ENCODE data around the gene CNTN4.
"Not testable (repeated sequence)": the region's sequence is repeated elsewhere in the genome, so short reads cannot be mapped to it uniquely, and the experiment has no call there.

The CNTN4 gene

DNA sequence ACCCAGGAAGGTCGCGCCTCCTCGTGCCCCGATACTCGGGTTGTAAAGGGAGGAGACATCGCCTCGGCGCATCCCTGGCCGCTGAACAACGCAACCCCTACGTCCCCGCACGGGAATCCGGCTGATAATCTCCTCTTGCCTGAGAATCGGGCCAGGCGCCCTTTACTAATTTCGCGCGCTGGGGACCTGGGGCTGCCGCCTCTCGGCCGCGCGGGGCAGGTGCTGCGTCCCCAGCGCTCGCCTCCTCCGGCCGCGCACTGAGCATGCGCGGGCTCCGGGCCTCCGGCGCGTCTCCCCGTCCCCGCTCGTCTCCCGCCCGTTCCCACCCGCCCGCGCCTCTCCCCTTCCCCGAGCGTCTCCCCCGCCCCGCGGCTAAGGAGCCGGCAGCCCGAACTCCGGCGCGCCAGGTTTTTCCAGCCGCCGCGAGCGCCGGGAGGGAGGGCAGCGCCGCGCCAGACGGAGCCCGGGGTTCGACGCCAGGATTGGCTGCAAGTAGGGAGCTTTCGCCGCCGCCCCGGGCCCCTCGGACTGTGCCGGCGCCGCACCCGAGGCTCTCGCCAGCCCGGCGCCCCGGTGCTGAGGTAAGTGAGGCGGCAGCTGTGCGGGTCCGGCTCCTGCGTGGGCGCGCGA lies at the start of gene CNTN4:
CNTN4 (plus strand) TSS at position 469 of the 630 bp plus-strand sequence.
- no peak for DNase-seq

DNA sequence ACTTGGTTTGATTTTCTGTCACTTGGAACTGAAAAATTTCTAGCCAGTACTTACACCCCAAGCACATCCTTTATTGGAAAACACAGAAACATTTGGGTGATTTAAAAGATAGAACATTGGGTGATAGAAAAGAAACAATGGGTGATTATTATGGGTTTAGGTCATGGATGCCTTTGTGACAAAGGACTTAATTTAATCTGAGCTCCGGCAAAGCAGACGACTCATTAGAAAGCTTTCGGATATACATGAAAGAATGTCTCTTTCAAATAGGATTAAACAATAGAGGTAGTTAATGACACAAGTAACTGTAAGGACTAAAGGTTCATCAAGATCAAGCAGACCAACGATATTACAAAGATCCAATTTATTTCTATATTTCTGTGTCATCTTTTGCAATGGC lies 37.3 kb upstream of the CNTN4 start:
- DNase-seq: no peak

DNA sequence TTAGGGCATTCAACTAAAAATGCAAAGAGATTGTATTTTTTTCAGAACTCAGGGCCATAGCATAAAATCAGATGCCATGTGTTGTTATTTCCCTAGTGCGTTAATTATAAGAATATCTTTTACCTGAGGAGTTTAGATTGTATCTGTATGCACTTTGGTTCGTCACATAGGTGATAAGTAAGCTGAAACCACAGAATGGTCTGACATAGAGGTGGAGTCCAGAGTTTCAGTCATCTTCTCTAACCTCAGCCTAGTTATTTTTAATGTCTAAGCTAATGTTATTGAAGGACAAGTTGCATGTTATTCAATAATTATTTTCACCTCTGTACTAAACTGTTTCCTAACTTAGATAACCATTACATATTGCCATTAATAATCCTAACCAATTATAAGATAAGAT lies 27.1 kb upstream of the CNTN4 start:
- no peak for DNase-seq

DNA sequence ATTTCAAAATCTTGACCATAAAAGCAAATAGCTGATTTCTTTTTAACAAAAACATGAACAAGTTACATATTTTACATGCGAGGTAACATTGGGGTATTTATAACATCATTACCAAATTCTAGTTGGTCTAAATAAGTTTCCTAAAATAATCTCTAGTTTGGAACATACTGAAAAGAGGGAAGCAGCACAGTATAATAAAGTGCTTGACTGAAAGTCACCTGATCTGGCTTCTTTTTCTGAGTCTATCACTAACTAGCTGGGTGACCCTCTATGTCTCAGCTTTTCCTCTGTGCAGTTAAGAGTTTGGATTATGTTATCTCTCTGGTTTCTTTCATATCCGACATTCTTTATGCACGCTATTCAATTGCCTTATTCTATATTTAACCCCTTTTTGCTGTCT lies 19.8 kb upstream of the CNTN4 start:
- no peak for DNase-seq

DNA sequence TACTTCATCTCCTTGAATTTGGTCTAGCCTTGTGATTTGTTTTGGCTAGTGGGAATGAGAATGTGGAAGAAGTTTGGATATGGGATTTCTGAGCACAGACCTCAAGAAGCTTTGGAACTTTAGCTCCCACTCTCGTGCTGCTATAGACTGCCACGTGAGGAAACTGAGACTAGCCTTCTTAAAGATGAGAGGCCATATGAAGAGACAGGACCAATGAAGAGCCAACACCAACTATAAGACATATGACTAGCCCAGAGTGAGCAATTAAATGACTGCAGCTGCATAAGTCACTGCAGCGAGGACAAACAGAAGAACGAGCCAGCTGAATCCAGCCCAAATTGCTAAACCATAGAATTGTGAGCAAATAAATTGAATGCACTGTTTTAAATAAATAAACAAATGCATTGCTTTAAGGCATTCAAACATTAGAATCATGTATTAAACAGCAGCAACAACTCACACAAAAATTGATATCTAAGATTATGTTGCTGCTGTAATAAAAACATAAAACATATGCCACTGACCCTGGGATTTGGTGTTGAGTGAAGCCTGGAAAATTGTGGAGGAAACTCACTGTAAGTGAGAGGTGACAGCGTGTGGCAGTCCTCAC lies 15.7 kb upstream of the CNTN4 start:
- DNase-seq: no peak

DNA sequence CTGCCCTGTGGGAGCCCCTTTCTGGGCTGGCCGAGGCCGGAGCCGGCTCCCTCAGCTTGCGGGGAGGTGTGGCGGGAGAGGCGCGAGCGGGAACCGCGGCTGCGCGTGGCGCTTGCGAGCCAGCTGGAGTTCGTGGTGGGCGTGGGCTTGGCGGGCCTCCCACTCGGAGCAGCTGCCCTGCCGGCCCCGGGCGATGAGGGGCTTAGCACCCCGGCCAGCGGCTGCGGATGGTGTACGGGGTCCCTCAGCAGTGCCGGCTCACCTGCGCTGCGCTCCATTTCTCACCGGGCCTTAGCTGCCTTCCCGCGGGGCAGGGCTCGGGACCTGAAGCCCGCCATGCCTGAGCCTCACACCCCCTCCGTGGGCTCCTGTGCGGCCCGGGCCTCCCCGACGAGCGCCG lies 15.1 kb upstream of the CNTN4 start:
- DNase-seq: not testable (repeated sequence)

DNA sequence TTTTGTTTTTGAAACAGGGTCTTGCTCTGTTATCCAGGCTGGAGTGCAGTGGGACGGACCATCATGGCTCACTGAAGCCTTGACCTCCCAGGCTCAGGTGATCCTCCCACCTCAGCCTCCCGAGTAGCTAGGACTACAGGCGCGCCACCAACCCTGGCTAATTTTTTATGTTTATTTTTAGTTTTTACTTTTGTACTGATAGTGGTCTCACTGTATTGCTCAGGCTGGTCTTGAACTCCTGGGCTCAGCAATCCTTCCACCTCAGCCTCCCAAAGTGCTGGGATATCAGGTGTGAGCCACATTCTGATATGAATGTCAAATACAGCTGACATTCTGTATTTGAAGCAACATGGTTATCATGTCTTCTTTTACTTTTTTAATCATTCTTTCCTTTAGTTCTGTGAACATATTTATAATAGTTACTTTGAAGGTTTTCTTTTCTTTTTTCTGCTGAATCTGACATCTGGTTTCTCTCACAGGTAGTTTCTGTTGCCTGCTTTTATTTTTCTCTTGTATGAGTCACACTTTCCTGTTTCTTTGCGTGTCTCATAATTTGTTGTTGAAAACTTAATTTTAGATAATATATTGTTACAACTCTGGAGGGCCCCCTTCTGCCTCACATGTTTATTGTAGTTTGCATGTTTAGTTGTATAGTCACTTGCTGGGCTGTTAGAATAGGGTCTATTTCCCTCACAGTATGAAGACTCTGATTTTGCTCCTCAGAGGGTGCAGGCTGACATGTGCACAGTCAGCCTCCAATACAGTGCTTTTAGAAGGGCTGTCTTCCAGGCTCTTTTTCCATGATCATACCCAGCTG lies 8.4 kb upstream of the CNTN4 start:
- DNase-seq: no peak

DNA sequence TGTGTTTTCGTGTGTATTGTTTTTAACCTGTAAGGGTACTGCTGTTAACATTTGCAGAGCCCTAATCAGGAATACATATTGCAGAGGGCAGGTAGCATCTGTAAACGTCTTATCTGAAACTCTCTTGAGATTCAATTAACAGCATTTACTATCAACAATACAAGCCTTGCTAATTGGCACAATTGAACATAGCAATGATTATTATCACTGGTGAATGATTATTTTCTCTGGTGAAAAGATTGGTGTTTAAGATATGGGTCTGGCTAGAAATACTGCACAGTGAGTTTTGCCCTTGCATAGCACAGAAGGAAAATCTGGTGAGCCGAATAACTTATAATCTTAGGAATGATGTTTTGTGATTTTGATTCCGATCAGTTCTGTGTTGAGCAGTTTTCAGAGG lies 5.9 kb upstream of the CNTN4 start:
- DNase-seq: no peak

DNA sequence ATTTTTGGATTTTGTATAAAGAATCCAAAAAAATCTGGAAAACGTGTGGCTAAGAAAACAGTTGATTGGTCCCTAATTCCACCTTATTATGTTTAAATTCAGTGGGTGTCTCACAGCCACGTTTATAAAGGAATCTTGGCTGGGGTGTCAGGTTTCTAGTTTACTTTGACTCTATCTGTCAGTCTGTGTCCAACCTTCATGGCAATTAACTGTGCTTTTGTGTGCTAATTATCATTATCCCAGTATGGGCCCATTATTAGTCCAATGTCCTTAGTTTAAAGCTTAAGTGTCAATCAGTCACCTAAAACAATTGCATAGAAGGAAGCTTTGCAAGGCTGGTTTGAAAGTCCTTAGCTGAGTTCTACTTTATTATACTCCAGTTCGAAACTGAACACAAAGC lies 3.7 kb upstream of the CNTN4 start:
- no peak for DNase-seq

DNA sequence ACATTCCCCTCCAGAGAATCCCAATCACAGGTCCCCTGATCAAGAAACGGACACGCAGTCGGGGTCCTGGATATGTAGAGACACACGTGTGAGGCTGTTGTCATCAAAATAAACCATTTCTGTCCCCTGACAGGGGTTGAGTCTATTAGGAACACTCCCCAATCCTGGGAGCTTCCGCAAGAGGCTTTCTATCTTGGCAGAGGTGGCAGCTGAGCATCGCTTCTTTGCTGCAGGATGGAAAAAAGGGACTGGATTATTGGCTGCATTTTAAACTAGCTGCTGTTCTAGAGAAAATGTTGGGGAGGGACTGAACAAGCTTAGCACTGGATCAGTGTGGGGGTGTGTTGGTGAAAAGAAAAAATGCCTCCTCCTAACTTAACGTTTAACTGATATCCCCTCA lies 2.5 kb upstream of the CNTN4 start:
- no peak for DNase-seq

DNA sequence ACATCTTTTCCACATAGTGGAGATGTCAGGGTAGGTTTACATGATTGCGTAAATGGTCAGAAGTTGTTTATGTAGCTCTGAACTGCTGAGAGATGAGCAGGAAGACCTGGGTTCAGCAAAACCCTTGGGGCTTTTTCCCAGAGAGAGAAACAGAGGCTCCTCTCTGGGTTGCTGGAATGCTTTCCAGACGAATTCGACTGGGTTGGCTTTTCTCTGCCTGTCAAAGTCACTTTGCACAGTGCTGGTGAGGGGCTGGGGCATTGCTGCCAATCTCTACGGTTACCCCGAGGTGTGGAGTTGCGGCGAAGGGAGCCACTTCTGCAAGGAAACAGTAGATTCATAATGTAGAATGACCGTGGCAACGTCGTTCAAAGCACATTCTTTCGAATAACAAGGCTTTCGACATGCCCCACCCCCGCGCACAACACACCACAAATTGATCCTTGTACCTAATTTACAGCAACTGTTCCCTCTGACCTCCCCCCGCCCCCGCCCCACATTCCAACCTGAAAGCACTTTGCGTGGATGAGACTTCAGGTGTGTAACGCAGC lies 950 bp upstream of the CNTN4 start:
- DNase-seq: no peak

DNA sequence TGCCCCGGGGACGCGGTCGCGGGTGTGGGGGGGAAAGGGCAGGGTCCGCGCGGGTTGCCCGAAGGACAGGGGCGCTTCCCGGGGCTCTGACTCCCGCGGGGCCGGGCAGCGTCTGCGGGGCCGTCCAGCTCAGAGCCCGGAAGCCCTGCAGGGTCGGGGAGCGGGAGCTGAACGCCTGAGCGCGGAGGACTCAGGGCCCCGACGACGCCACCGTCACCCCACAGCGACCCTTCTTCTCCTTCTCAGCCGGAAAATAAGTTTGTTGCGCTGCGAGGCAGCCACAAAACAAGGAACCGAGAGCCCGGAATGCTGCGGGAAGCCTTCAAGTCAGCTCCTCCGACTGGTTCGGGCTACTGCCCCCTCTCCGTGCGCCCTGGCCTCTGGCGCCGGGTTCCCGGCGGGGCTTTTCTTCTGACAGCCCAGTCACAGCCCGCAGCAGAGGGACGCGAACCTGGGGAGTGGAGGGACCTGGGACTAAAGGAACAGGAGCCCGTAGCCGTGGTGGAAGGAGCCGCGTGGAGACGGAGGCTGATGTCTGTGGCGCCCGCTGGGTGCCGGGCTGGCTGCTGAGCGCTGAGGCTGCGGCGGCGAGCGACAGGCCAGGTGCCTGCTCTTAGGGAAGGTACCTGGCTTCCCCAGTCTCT lies 484 bp downstream of the CNTN4 start:
- no peak for DNase-seq

DNA sequence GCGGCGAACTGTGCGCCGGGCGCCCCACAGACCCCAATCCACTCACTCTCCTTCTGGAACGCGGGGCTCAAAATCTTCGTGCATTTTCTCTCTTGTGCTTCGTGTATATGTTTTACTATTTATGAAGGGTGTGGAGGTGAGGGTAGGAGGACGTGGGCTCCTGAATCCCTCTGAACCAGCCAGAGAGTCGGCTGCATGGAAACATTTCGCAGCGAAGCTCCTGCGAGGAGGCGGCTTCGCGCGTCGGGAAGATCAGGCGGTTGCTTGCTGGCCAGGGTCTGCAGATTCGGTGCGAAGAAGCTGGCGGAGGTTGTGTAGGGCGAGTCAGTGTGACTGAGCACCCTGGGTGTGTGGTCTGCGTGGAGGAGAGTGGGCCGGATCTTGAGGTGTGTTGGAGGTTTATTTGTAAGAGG lies 1.1 kb downstream of the CNTN4 start:
- DNase-seq: no peak

DNA sequence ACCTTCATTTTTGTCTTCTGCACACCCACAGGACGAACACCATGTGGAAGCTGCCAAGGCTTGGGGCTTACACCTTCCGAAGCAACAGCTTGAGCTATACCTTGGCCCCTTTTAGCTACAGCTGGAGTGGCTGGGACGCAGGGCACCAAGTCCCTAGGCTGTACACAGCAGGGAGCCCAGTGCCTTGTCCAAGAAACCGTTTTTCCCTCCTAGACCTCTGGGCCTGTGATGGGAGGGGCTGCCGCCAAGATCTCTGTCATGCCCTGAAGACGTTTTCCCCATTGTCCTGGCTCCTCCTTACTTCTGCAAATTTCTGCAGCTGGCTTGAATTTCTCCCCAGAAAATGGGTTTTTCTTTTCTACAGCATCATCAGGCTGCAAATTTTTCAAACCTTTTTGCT lies 7.8 kb downstream of the CNTN4 start:
- no peak for DNase-seq

DNA sequence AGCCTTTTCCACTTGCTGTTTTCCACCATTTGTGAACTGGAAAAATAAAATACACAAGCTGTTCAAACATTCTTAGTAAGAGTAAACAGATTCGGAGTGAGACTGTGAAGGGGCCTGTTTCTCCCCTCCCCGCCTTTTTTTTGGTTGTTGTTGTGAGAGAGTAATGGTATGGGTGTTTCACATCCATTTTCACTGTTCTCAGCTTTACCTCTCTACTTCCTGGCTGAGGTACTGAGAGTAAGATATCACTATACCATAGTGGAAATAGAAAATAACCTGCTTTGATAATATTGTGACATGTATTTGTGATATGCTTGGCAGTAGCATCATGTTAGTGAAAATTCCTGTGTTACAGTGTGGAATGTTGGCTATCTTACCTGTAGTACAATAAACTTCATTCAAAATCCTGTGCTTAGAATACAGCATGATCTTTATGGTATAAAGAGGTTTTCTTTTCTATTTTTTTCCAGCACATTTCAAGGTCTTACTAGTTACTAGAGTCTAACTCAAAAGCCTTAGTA lies 12.0 kb downstream of the CNTN4 start:
- DNase-seq: no peak

DNA sequence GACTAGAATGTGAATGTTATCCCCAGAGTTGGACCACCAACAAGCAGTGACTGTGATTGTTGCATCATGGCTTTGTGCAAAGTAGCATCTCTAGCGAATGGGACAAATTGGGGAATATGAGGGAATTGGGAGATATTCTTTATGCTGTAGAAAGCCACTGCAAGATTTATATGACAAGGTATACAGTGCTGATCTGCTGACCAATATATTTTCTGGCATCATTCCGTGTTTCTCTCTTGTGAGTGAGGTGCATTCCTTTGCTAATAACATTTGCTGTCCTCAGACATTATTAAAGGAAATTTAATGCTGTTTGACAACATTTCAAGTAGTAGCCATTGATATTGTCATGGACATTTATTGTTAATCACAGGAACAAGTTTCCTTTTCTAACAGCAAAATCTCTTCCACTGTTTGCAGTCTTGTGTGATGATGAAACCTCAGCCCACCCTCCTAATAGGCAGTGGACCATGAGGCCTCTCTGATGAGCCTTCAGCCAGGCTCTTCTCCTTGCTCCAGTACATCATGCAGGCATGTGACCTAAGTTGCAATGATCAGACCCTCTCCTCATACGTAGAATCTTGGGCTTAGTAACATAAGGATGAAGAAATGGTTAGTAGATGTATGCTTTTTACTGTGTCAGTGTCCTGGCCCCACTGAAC lies 16.1 kb downstream of the CNTN4 start:
- no peak for DNase-seq

DNA sequence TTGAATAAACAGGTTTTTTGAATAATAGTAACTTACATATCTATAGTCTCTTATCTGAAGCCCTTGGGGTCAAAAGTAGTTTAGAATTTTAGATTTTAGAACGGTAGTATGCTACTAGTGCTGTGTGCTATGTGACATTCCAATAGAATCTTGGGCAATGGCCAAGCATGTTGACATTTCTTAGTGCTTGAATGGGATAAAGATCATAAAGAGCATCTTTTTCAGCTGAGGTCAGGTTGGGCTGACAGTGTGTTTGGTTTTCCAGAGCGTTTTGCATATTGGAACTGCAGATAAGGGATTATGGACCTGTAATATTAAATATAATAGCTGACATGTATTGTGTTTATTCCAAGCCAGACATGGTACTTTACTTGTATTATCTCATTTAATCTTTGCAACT lies 32.1 kb downstream of the CNTN4 start:
- no peak for DNase-seq

DNA sequence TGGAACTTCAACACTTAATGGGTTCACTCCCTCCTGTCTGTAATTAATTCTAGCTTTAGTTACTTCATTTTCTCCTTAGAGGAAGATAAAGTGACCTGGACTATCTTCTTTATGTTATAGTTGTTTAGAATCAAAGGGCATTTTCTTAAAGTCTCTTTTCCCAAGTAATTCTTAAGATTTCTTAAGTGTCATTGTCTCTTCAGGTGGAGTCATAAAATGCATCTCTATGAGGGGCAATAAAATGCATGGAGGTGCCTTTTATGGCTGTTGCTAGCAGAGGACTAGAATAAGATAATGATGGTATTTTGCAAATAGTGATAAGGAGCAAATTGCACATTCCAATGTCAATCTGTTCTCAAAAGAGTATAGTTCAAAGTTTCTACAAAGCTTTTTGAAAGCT lies 34.5 kb downstream of the CNTN4 start:
- no peak for DNase-seq

DNA sequence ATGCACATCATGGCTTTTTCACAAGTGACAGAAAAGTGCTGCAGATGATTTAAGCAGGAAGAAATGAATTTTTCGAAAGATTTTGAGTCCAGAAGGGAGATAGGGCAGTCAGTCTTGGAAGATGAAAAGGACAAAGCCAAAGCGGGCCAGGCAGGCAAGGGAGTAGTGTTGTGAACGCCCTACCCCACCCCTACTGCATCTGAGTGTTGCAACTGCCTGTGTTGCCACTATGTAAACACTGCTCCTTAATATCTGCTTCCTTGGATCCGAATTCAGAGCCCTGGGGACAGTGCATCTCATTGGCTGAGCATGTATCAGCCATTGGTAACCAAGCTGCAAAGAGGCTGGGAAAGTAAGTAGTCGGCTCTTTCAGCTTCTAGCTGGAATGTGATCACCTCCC lies 39.0 kb downstream of the CNTN4 start:
- DNase-seq: no peak

DNA sequence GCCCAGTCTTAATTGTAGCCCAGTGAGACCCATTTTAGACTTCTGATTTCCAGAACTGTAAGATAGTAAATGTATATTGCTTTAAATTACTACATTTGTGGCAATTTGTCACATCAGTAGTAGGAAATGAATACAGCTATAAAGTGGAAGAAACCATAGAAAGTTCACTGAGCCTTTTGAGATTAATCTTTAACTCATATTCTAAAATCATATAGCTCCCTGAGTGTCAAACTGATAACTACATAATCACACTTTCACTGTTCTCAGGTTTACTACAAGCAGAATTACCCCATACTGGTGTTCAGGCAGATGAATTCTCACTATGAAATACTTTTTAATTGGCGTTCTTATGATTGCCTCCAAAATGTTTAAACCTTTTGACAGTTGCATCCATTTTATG lies 42.8 kb downstream of the CNTN4 start:
- no peak for DNase-seq

DNA sequence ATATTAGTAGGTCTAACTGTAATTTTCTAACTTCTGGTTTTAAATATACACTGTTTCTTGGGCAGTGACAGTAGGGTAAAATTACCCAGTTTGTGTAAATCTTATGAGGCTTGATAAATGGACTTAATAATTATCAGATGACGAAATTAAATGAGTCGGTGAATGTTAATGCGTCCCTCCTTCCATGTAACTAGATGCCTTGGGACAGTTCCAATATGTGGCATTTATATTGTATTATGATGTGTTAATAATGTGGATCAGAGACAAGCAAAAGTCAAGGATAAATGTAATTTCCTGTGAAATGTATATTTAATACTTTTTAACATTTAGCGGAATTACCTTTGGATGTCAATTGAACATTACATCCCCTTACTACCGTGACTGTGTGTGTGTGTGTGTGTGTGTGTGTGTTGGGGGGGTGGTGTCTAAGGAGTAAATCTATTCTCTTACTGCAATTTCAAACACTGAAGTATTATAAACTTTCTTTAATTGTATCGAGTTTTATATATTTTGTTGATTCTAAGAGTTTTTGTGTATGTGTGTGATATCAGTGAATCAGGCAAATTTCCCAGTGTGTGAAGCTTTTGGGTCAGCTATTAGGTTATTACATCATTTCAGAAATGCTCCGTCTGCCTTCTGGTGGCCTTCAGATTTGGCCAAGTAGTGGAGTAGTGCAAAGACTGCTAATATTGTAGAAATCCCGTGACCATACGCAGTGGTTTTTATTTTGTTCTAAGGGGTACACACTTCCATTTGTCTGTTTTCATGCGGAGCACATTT lies 50.1 kb downstream of the CNTN4 start:
- no peak for DNase-seq

DNA sequence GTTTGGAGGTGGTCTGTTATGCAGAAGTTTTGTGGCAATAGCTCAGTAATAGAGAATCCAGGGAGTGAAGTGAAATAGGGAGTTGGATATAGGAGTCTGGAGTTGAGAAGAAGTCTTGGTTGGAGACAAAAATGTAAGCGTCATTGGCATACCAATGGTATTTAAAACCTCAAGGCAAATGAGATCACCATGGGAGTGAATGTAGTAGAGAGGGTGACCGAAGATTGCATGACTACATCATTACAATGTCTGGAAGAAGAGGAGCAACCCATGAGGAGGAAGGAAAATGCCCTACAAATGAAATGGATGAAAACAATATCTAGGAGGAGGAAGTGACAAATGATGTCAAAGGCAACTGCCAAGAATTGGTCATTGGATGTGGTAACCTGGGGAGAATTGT lies 54.4 kb downstream of the CNTN4 start:
- no peak for DNase-seq

All from 8988T (cell line).